GM19025 (cell line): ENCODE data around the gene NRXN2.

Source experiments
- ATAC-seq: cut with Tn5 transposase; IDR thresholded peaks from one replicate; pipeline ENCODE4 v1.9.1; 2021; ENCODE audit warnings: mild to moderate bottlenecking, low read depth, moderate library complexity; ENCODE audit not compliant: unreplicated experiment

Gene NRXN2

GRCh38 chr11:64744544-64745188 is 21.7 kb upstream of the NRXN2 start:
- ATAC-seq = no peak

- ATAC-seq = no peak
These were observed 20.9 kb upstream of the NRXN2 start, which contains the start of gene RASGRP2 for GRCh38 chr11:64743591-64744543. RASGRP2 (minus strand) TSS chr11:64744142; CDS start chr11:64742866, 1,276 bp downstream.

- no peak for ATAC-seq
These were observed 20.0 kb upstream of the NRXN2 start for GRCh38 chr11:64742889-64743590.

- no peak for ATAC-seq
These were observed 19.3 kb upstream of the NRXN2 start for GRCh38 chr11:64742087-64742888.

GRCh38 chr11:64741375-64742086 is 18.5 kb upstream of the NRXN2 start:
- no peak for ATAC-seq

GRCh38 chr11:64739871-64740270 is 16.9 kb upstream of the NRXN2 start:
- no peak for ATAC-seq

GRCh38 chr11:64736654-64737053 is 13.7 kb upstream of the NRXN2 start:
- ATAC-seq = no peak

- no peak for ATAC-seq
These were observed 12.8 kb upstream of the NRXN2 start for GRCh38 chr11:64735725-64736259.

GRCh38 chr11:64734811-64735724 is 12.1 kb upstream of the NRXN2 start:
- no peak for ATAC-seq

- no peak for ATAC-seq
These were observed 8.6 kb upstream of the NRXN2 start for GRCh38 chr11:64731601-64732000.

- no peak for ATAC-seq
These were observed 6.9 kb upstream of the NRXN2 start for GRCh38 chr11:64729851-64730382.

- ATAC-seq = no peak
These were observed 5.9 kb upstream of the NRXN2 start for GRCh38 chr11:64728757-64729365.

GRCh38 chr11:64726867-64727530 is 4.0 kb upstream of the NRXN2 start:
- ATAC-seq = no peak

- ATAC-seq = no peak
These were observed 3.2 kb upstream of the NRXN2 start for GRCh38 chr11:64726211-64726641.

- no peak for ATAC-seq
These were observed 2.0 kb upstream of the NRXN2 start for GRCh38 chr11:64724863-64725532.
